Endothelial cell of umbilical vein (primary cell): ENCODE results near the gene VRK1. TPM values are rescaled to one million over a fixed set of nuclear protein-coding genes. Genes with fewer than 3 reads are reported as not detected.

ENCODE experiments used
- BruUV-seq: library from RNA; stranded (reverse); fragments of 400-500 nt; replicated peaks from 2 replicates; lab custom pipeline; 2021; lab: Mats Ljungman, UMichigan
- CTCF ChIA-PET: fragments of 300-600, 350-600 bp; sonication (Branson Sonifier 250); formaldehyde crosslinking; loops from one replicate; lab custom pipeline; 2021; ENCODE audit warnings: antibody characterized with exemption, inconsistent platforms; lab: Charles Lee
- POLR2A ChIA-PET: fragments of 300-600, 350-600 bp; sonication (Branson Sonifier 250); formaldehyde crosslinking; loops from one replicate; lab custom pipeline; 2021; ENCODE audit warnings: antibody characterized with exemption, inconsistent platforms; lab: Charles Lee
- DNase-seq: peaks from one replicate; pipeline ENCODE4 v3.0.0-alpha.2; 2011; ENCODE audit warnings: low read depth, low spot score
- FAIRE-seq: peaks from 2 replicates; lab custom pipeline; 2011; peaks lifted over from hg19 to GRCh38; lab: Jason Lieb, UNC
- H2AFZ ChIP-seq: 2 replicates; pipeline ENCODE4 v1.6.0; 2012; ENCODE audit warnings: low read depth, low read length, control low read depth, inconsistent platforms
- H3K27ac ChIP-seq: 2 replicates; pipeline ENCODE4 v1.5.1; 2011; ENCODE audit warnings: low read depth, mild to moderate bottlenecking, control low read depth, low read length, moderate library complexity; ENCODE audit not compliant: insufficient read depth
- H3K27me3 ChIP-seq, 2 experiments: 2 replicates each; pipeline versions ENCODE4 v1.6.0 to v1.6.1; 2011; ENCODE audit warnings: low read length in 2 of 2, mixed read lengths in 1 of 2; ENCODE audit not compliant: control insufficient read depth in 2 of 2, insufficient read depth in 2 of 2
- H3K36me3 ChIP-seq, 2 experiments: 2 replicates in 1 of 2; 3 replicates in 1 of 2; pipeline ENCODE4 v1.5.1; 2011; ENCODE audit warnings: low read length in 2 of 2, mild to moderate bottlenecking in 1 of 2, moderate library complexity in 1 of 2; ENCODE audit not compliant: control insufficient read depth in 2 of 2, insufficient read depth in 2 of 2; ENCODE audit errors: extremely low read depth in 1 of 2
- H3K4me1 ChIP-seq: 3 replicates; pipeline ENCODE4 v1.5.1; 2011; ENCODE audit warnings: mild to moderate bottlenecking, low read length; ENCODE audit not compliant: control insufficient read depth, insufficient read depth; ENCODE audit errors: extremely low read depth
- H3K4me2 ChIP-seq: 2 replicates; pipeline ENCODE4 v1.6.1; 2011; ENCODE audit warnings: low read length, control low read depth, mixed read lengths; ENCODE audit not compliant: insufficient read depth
- H3K4me3 ChIP-seq, 3 experiments: fragments of 200-600 bp in 1 of 3; sonication (generic), shearing (Covaris generic) in 1 of 3; replicated peaks in 1 of 3; 2 replicates each; pipeline ENCODE4 v1.5.1; 2011 to 2016; ENCODE audit warnings: control low read depth in 3 of 3, low read length in 3 of 3, mild to moderate bottlenecking in 2 of 3, inconsistent platforms in 1 of 3, low read depth in 1 of 3, moderate library complexity in 1 of 3; ENCODE audit not compliant: insufficient read depth in 1 of 3
- H3K79me2 ChIP-seq: 2 replicates; pipeline ENCODE4 v1.6.0; 2012; ENCODE audit warnings: low read length, inconsistent platforms; ENCODE audit not compliant: control insufficient read depth, insufficient read depth
- H3K9ac ChIP-seq: replicated peaks from 2 replicates; pipeline ENCODE3; 2011; ENCODE audit warnings: low read length, control low read depth; ENCODE audit not compliant: insufficient read depth; ENCODE audit errors: extremely low read depth
- H3K9me1 ChIP-seq: replicated peaks from 3 replicates; pipeline ENCODE4 v1.6.0; 2011; ENCODE audit warnings: mild to moderate bottlenecking, low read length; ENCODE audit not compliant: control insufficient read depth, insufficient read depth; ENCODE audit errors: extremely low read depth
- H3K9me3 ChIP-seq: replicated peaks from 2 replicates; pipeline ENCODE4 v1.5.1; 2012; ENCODE audit warnings: low read length, inconsistent platforms; ENCODE audit not compliant: control insufficient read depth, insufficient read depth
- H4K20me1 ChIP-seq: replicated peaks from 2 replicates; pipeline ENCODE3; 2011; ENCODE audit warnings: mild to moderate bottlenecking, low read length; ENCODE audit not compliant: control insufficient read depth, insufficient read depth; ENCODE audit errors: extremely low read depth
- EZH2 ChIP-seq: IDR thresholded peaks from 2 replicates; pipeline ENCODE4 v1.6.1; 2012; ENCODE audit warnings: borderline replicate concordance, low read depth, mild to moderate bottlenecking, moderate library complexity, low read length, inconsistent platforms; ENCODE audit not compliant: severe bottlenecking
- FOS ChIP-seq: IDR thresholded peaks from 2 replicates; pipeline ENCODE4 v1.6.1; 2011; ENCODE audit warnings: mild to moderate bottlenecking, low read length, moderate library complexity, borderline replicate concordance; ENCODE audit not compliant: insufficient read depth
- GATA2 ChIP-seq: IDR thresholded peaks from 2 replicates; pipeline ENCODE4 v1.7.0; 2011; ENCODE audit warnings: low read depth, mild to moderate bottlenecking, moderate library complexity, mixed read lengths, low read length; ENCODE audit not compliant: insufficient read length, insufficient read depth
- JUN ChIP-seq: IDR thresholded peaks from 2 replicates; pipeline ENCODE4 v1.6.1; 2011; ENCODE audit warnings: borderline replicate concordance, low read depth; ENCODE audit not compliant: insufficient read length, insufficient read depth
- MYC ChIP-seq: IDR thresholded peaks from one replicate; pipeline ENCODE4 v1.6.1; 2011; ENCODE audit warnings: mild to moderate bottlenecking, low read depth, low read length
- POLR2A ChIP-seq: IDR thresholded peaks from 2 replicates; pipeline ENCODE4 v1.6.1; 2012; ENCODE audit warnings: low read depth, mild to moderate bottlenecking, control low read depth, low read length
- POLR2AphosphoS5 ChIP-seq: IDR thresholded peaks from 2 replicates; pipeline ENCODE4 v1.6.1; 2012; ENCODE audit warnings: low read depth, mild to moderate bottlenecking, control low read depth, low read length, moderate library complexity; ENCODE audit not compliant: insufficient read depth
- dilution Hi-C: fragments of 300-500 bp; cut with MboI; formaldehyde crosslinking; loops from one replicate; pipeline ENCODE4 v1.15.0; 2019; ENCODE audit warnings: low sequenced_read_pairs; ENCODE audit not compliant: extremely low pct_ligation_motif_present
- intact Hi-C: fragments of 100-400 bp; cut with micrococcal nuclease; formaldehyde crosslinking; loops from one replicate; pipeline ENCODE4 v1.10.0; 2022
- polyA plus RNA-seq, 4 experiments: library from polyadenylated mRNA; depleted of rRNA in 3 of 4; stranded (reverse) in 3 of 4; unstranded in 1 of 4; fragments of >200 nt; gene quantifications; 2 replicates each; pipeline versions ENCODE4 v1.2.1 to v1.2.3, GENCODE V29; 2011 to 2012; ENCODE audit warnings: missing spikeins in 1 of 4
- total RNA-seq: library from RNA; stranded (reverse); gene quantifications from 2 replicates; pipeline ENCODE4 v1.2.3, GENCODE V29; 2021
- TF ChIP-seq, protein P1 (sequence below): IDR thresholded peaks from 2 replicates; pipeline ENCODE4 v1.6.1; 2011; ENCODE audit not compliant: insufficient read depth, insufficient read length
- TF ChIP-seq, protein P2 (sequence below), 2 donors: IDR thresholded peaks; 1 replicate in 1 of 2; 2 replicates in 1 of 2; pipeline ENCODE4 v1.5.1; 2011; ENCODE audit warnings: low read length in 2 of 2, mild to moderate bottlenecking in 2 of 2, moderate library complexity in 2 of 2, control low read depth in 1 of 2, inconsistent platforms in 1 of 2, low read depth in 1 of 2; ENCODE audit not compliant: insufficient read depth in 1 of 2; ENCODE audit errors: extremely low read depth in 1 of 2

Gene VRK1
- total and polyA plus RNA-seq, 2 donors (not counting 3 experiments of a cell fraction or from before 2014, with no cell fraction given): 7.1 to 31.7 TPM

DNA sequence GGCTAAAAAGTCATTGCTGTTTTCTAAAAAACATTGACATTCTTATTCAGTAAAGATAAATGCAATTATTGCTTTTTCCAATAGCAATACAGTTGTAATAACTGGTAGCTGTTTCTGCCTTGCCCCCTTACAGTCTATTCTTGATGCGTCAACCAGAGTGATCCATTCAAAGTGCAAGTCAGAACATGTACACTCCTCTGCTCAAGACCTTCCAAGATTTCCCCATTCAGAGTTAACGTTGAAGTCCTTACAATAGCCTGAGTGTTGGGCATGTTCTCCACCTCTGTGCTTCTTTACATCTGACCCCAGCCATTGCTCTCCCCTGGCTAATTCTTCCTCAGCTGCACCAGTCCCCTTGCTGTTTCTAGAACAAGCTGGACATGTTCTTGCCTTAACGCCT lies 24.3 kb downstream of the VRK1 start:
- H4K20me1 ChIP-seq: peaks cover 2% of the 10 kb centered on the region
- no peaks in the 10 kb centered on the region for H3K4me1 ChIP-seq
- no TSS peak for BruUV-seq
- TF ChIP-seq MYC (no peak), GATA2 (no peak), JUN (no peak), FOS (no peak), POLR2A (no peak), EZH2 (no peak), POLR2AphosphoS5 (no peak)
- TF ChIP-seq, protein P1, sequence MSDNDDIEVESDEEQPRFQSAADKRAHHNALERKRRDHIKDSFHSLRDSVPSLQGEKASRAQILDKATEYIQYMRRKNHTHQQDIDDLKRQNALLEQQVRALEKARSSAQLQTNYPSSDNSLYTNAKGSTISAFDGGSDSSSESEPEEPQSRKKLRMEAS: no peak
- TF ChIP-seq, protein P2, sequence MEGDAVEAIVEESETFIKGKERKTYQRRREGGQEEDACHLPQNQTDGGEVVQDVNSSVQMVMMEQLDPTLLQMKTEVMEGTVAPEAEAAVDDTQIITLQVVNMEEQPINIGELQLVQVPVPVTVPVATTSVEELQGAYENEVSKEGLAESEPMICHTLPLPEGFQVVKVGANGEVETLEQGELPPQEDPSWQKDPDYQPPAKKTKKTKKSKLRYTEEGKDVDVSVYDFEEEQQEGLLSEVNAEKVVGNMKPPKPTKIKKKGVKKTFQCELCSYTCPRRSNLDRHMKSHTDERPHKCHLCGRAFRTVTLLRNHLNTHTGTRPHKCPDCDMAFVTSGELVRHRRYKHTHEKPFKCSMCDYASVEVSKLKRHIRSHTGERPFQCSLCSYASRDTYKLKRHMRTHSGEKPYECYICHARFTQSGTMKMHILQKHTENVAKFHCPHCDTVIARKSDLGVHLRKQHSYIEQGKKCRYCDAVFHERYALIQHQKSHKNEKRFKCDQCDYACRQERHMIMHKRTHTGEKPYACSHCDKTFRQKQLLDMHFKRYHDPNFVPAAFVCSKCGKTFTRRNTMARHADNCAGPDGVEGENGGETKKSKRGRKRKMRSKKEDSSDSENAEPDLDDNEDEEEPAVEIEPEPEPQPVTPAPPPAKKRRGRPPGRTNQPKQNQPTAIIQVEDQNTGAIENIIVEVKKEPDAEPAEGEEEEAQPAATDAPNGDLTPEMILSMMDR (IDR thresholded peaks at IDR 0.05; ENCODE audit: extremely low read depth in 1 of 2, insufficient read depth in 1 of 2, low read depth in 1 of 2, low read length in 2 of 2): no peak
- H3K36me3 ChIP-seq: no peaks in the 10 kb centered on the region
- no peak overlapping the region for H3K4me3 ChIP-seq
- no peaks in the 10 kb centered on the region for H3K27me3 ChIP-seq
- H3K9me1 ChIP-seq: no peaks in the 10 kb centered on the region
- H3K27ac ChIP-seq: no peak overlapping the region
- ChIA-PET POLR2A (interaction anchor here (0.7 kb wide), 1 partner anchor 25 kb away, joined by 3 read pairs; no protein-coding TSS in a partner anchor), CTCF (interaction anchor here (0.7 to 2.7 kb wide), 2 partner anchors 31 to 54 kb away, joined by 4 to 9 read pairs; no protein-coding TSS in a partner anchor)
- H3K79me2 ChIP-seq: peaks cover 89% of the 10 kb centered on the region
- no peaks in the 10 kb centered on the region for H3K9me3 ChIP-seq
- dilution Hi-C loops: no loop called here
- H3K4me2 ChIP-seq: no peak overlapping the region
- H2AFZ ChIP-seq: no peak overlapping the region
- no peak for FAIRE-seq
- intact Hi-C loops: no loop called here
- no peak overlapping the region for H3K9ac ChIP-seq
- DNase-seq: no peak
